ENCODE measurements around the gene C1orf105. TPM values are rescaled to one million over a fixed set of nuclear protein-coding genes. Genes with fewer than 3 reads are reported as not detected.

Gene C1orf105
- total and polyA plus RNA-seq, 2 of the 13 experiments (the other 11 are each of a cell fraction or from before 2014, with no cell fraction given): 0.15 to 0.45 TPM

- no peaks in the 10 kb centered on the region for H4K20me1 ChIP-seq (ENCODE audit: insufficient read depth, low read length)
- no peak overlapping the region for H3K9ac ChIP-seq (ENCODE audit: insufficient read depth, low read depth, low read length)
- H3K79me2 ChIP-seq (ENCODE audit: insufficient read depth, low read length): no peaks in the 10 kb centered on the region
- ChIA-PET POLR2A (interaction anchor here (1.0 to 2.9 kb wide), 4 partner anchors 14 to 79 kb away, joined by 3 to 12 read pairs (median 6); partner anchors contain the start of gene SUCO), CTCF (ENCODE audit: low intra/inter-chr PET ratio, low total read pairs) (no interaction called here)
- H3K4me3 ChIP-seq (replicated peaks in 1 of 3; ENCODE audit: insufficient read depth in 1 of 3, low read depth in 2 of 3, low read length in 3 of 3): no peak overlapping the region
- no peak for FAIRE-seq
- in situ Hi-C loops (cut with HindIII; ENCODE audit: extremely low pct_ligation_motif_present, low pct_unique_long_range_greater_than_20kb) (no loop called here), intact Hi-C loops (cut with micrococcal nuclease; ENCODE audit: unreplicated experiment) (no loop called here)
- no TSS peak for BruUV-seq (replicated peaks)
- WGBS (ENCODE audit: low lambda C conversion rate): 67% methylated on average over 6 of the region's 6 CpGs
- no peaks in the 10 kb centered on the region for H3K9me3 ChIP-seq (ENCODE audit: low read length)
- H3K36me3 ChIP-seq (replicated peaks in 1 of 2; ENCODE audit: control insufficient read depth in 1 of 2, insufficient read depth in 2 of 2, low read length in 2 of 2): no peaks in the 10 kb centered on the region
- H3K4me2 ChIP-seq (ENCODE audit: low read depth, low read length): no peak overlapping the region
- DNase-seq (ENCODE audit: low spot score): no peak
- no peak for ATAC-seq
- H3K4me1 ChIP-seq (ENCODE audit: insufficient read depth, low read length): peaks cover 58% of the 10 kb centered on the region
- no peak overlapping the region for H2AFZ ChIP-seq (ENCODE audit: low read length)
- H3K27ac ChIP-seq (ENCODE audit: extremely low read length, insufficient read depth, low read length): no peak overlapping the region
- TF ChIP-seq SOX13 (IDR thresholded peaks at IDR 0.05) (no peak), SOX13 (CRISPR knock-in tag; conservative IDR thresholded peaks at IDR 0.05 in 1 of 2, IDR thresholded peaks at IDR 0.05 in 1 of 2) (no peak), TFDP2 (CRISPR knock-in tag; IDR thresholded peaks at IDR 0.05) (no peak), CEBPG (CRISPR knock-in tag; IDR thresholded peaks at IDR 0.05) (no peak), GTF2F1 (IDR thresholded peaks at IDR 0.05; ENCODE audit: low read length) (no peak), ZNF556 (CRISPR knock-in tag; IDR thresholded peaks at IDR 0.05; ENCODE audit: borderline replicate concordance) (no peak), BRF2 (CRISPR knock-in tag; IDR thresholded peaks at IDR 0.05) (no peak), HDAC1 (CRISPR knock-in tag; IDR thresholded peaks at IDR 0.05) (no peak), U2AF2 (IDR thresholded peaks at IDR 0.05; ENCODE audit: low read depth, low read length) (no peak)
- H3K27me3 ChIP-seq (ENCODE audit: control insufficient read depth in 1 of 2, insufficient read depth in 2 of 2, low read length in 2 of 2): no peaks in the 10 kb centered on the region; a peak in 1 of 5 replicates
These were observed 32.7 kb downstream of the C1orf105 start for GRCh38 chr1:172453153-172453545.

All from HepG2 (cell line).